HL-60 (cell line): ENCODE measurements around the gene HDAC7.

ENCODE experiments used
- CTCF ChIP-seq: IDR thresholded peaks from one replicate; pipeline ENCODE4 v1.5.1; 2011; ENCODE audit warnings: low read length, control low read depth, inconsistent platforms; ENCODE audit not compliant: insufficient read depth
- POLR2AphosphoS5 ChIP-seq: IDR thresholded peaks from 2 replicates; pipeline ENCODE4 v1.6.1; 2012; ENCODE audit warnings: low read depth
- REST ChIP-seq: IDR thresholded peaks from 2 replicates; pipeline ENCODE4 v1.6.1; 2012; ENCODE audit warnings: low read depth; ENCODE audit not compliant: insufficient replicate concordance
- SPI1 ChIP-seq: IDR thresholded peaks from 2 replicates; pipeline ENCODE4 v1.6.1; 2012; ENCODE audit warnings: low read depth, mild to moderate bottlenecking, borderline replicate concordance

GRCh38 chr12:47754881-47755280 lies 64.8 kb downstream of the HDAC7 start:
- no peak for TF ChIP-seq CTCF
- TF ChIP-seq POLR2AphosphoS5, result no peak
- no peak for TF ChIP-seq REST
- no peak for TF ChIP-seq SPI1
